K562 (cell line): ENCODE measurements around the gene PTP4A2. TPM values are rescaled to one million over a fixed set of nuclear protein-coding genes. Genes with fewer than 3 reads are reported as not detected.
A peak's percentile ranks its signal among the peaks of the same experiment; 100 is the strongest.

Experiments
- CBFA2T2 ChIP-seq: fragments of 450-650 bp; conservative IDR thresholded peaks from 2 replicates; pipeline ENCODE4 v1.6.1; 2017; ENCODE audit warnings: mild to moderate bottlenecking
- CREB1 ChIP-seq, 2 experiments: sonication (generic) in 1 of 2; formaldehyde crosslinking in 1 of 2; IDR thresholded peaks; 2 replicates each; pipeline versions ENCODE4 v1.6.1 to v1.8.0; 2012 to 2022; ENCODE audit warnings: inconsistent platforms in 1 of 2, mild to moderate bottlenecking in 1 of 2, missing genetic modification reagents in 1 of 2, moderate library complexity in 1 of 2
- ETV5 ChIP-seq: sonication (generic); formaldehyde crosslinking; IDR thresholded peaks from 2 replicates; pipeline ENCODE4 v1.4.0; 2020; ENCODE audit warnings: low read depth, mild to moderate bottlenecking, missing genetic modification reagents
- FOXP4 ChIP-seq: sonication (generic); formaldehyde crosslinking; IDR thresholded peaks from 2 replicates; pipeline ENCODE4 v1.8.0; 2022; ENCODE audit warnings: mild to moderate bottlenecking, missing genetic modification reagents, borderline replicate concordance
- GTF2F1 ChIP-seq: IDR thresholded peaks from 2 replicates; pipeline ENCODE4 v1.6.1; 2011; ENCODE audit warnings: low read depth, low read length, improper control_type of control experiment
- HIVEP1 ChIP-seq: fragments of 250-450 bp; sonication (Bioruptor Pico); IDR thresholded peaks from 2 replicates; pipeline ENCODE4 v1.4.0; 2020; ENCODE audit warnings: mild to moderate bottlenecking
- MAFK ChIP-seq: IDR thresholded peaks from 2 replicates; pipeline ENCODE4 v1.6.1; 2011; ENCODE audit warnings: low read length, improper control_type of control experiment
- TFE3 ChIP-seq: fragments of 450-650 bp; formaldehyde crosslinking; IDR thresholded peaks from 2 replicates; pipeline ENCODE4 v1.4.0; 2020; ENCODE audit warnings: mild to moderate bottlenecking, mixed read lengths
- ZBTB40 ChIP-seq, 2 experiments: fragments of 450-650 bp in 1 of 2; sonication (generic) in 1 of 2; formaldehyde crosslinking in 1 of 2; IDR thresholded peaks; 2 replicates each; pipeline versions ENCODE4 v1.7.1 to v1.9.0; 2016 to 2022; ENCODE audit warnings: inconsistent platforms in 1 of 2, mild to moderate bottlenecking in 1 of 2, missing genetic modification reagents in 1 of 2
- ZNF398 ChIP-seq: fragments of 250-450 bp; sonication (Bioruptor Pico); IDR thresholded peaks from 2 replicates; pipeline ENCODE4 v1.8.0; 2021; ENCODE audit warnings: moderate library complexity, mild to moderate bottlenecking, inconsistent platforms
- ZNF699 ChIP-seq: fragments of 250-450 bp; sonication (Bioruptor Pico); IDR thresholded peaks from 2 replicates; pipeline ENCODE4 v1.8.0; 2021; ENCODE audit warnings: mild to moderate bottlenecking, moderate library complexity; ENCODE audit not compliant: insufficient replicate concordance
- polyA plus RNA-seq, 8 experiments: library from polyadenylated mRNA; depleted of rRNA in 4 of 8; stranded (reverse) in 5 of 8; unstranded in 3 of 8; fragments of >200 nt; fragmentation: Nextera tagmentation in 2 of 8; fragmentation: Illumina TruSeq in 1 of 8; extraction: Ambion mirVana in 2 of 8; extraction: Trizol in 1 of 8; gene quantifications; 2 replicates each; pipeline versions ENCODE4 v1.2.1 to v1.2.3, GENCODE V29; 2011 to 2014; ENCODE audit warnings: inconsistent platforms in 1 of 8, missing spikeins in 1 of 8
- total RNA-seq, 7 experiments: library from RNA; depleted of rRNA in 6 of 7; stranded (reverse); fragments of >200 nt in 6 of 7; fragmentation: Illumina TruSeq in 2 of 7; extraction: Trizol in 2 of 7; gene quantifications; 2 replicates each; pipeline versions ENCODE4 v1.2.1 to v1.2.3, GENCODE V29; 2011 to 2021; ENCODE audit warnings: low replicate concordance in 1 of 7

PTP4A2 gene
- total and polyA plus RNA-seq, 9 of the 15 experiments (the other 6 are each of a cell fraction or from before 2014, with no cell fraction given) = 197 to 870 (median 480) TPM

- TF ChIP-seq ZBTB40 (IDR thresholded peaks at IDR 0.05) (0 out of 2 replicates have a peak, but pooled peaks have one; percentile 27), ZBTB40 (CRISPR knock-in tag; IDR thresholded peaks at IDR 0.05) (no peak), TFE3 (no peak; the same call in 1 of the 2 replicates), ZNF398 (CRISPR knock-in tag) (no peak), MAFK (peak; percentile 9; the same call in 1 of the 2 replicates), HIVEP1 (CRISPR knock-in tag) (peak; percentile 78), FOXP4 (0 out of 2 replicates have a peak, but pooled peaks have one; percentile 55), ETV5 (CRISPR knock-in tag) (peak; percentile 75), CBFA2T2 (no peak), GTF2F1 (no peak), ZNF699 (CRISPR knock-in tag) (no peak), CREB1 (IDR thresholded peaks at IDR 0.05) (no peak), CREB1 (CRISPR knock-in tag; IDR thresholded peaks at IDR 0.05) (peak; percentile 77)
Measured at GRCh38 chr1:31954607-31955283, 16.6 kb upstream of the PTP4A2 start (continued).
